DND-41 (cell line): ENCODE measurements around the gene SETD9.

Source experiments
- EZH2 ChIP-seq: IDR thresholded peaks from 3 replicates; pipeline ENCODE4 v1.6.1; 2012; ENCODE audit warnings: borderline replicate concordance, low read depth, mild to moderate bottlenecking, moderate library complexity, low read length, inconsistent platforms; ENCODE audit not compliant: severe bottlenecking
- TF ChIP-seq, protein P1 (sequence below): IDR thresholded peaks from 2 replicates; pipeline ENCODE4 v1.5.1; 2012; ENCODE audit warnings: borderline replicate concordance, low read length, moderate library complexity, mild to moderate bottlenecking; ENCODE audit not compliant: poor library complexity, severe bottlenecking; ENCODE audit errors: extremely low read depth

DNA sequence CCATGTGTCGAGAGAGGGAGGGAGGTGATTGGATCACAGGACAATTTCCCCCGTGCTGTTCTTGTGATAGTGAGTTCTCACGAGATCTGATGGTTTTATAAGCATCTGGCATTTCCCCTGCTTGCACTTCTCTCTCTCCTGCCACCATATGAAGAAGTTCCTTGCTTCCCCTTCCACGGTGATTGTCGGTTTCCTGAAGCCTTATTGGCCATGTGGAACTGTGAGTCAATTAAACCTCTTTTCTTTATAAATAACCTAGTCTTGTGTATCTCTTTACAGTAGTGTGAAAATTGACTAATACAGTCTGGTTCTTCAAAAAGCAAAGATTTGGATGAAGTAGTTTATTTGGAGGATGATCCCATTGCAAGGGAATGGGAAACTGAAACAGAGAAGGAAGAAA lies 53.9 kb downstream of the SETD9 start:
- TF ChIP-seq, protein P1, sequence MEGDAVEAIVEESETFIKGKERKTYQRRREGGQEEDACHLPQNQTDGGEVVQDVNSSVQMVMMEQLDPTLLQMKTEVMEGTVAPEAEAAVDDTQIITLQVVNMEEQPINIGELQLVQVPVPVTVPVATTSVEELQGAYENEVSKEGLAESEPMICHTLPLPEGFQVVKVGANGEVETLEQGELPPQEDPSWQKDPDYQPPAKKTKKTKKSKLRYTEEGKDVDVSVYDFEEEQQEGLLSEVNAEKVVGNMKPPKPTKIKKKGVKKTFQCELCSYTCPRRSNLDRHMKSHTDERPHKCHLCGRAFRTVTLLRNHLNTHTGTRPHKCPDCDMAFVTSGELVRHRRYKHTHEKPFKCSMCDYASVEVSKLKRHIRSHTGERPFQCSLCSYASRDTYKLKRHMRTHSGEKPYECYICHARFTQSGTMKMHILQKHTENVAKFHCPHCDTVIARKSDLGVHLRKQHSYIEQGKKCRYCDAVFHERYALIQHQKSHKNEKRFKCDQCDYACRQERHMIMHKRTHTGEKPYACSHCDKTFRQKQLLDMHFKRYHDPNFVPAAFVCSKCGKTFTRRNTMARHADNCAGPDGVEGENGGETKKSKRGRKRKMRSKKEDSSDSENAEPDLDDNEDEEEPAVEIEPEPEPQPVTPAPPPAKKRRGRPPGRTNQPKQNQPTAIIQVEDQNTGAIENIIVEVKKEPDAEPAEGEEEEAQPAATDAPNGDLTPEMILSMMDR = no peak
- no peak for TF ChIP-seq EZH2
